DND-41 (cell line): ENCODE data around the gene CAMSAP2.
"Not testable (repeated sequence)": the region's sequence is repeated elsewhere in the genome, so short reads cannot be mapped to it uniquely, and the experiment has no call there.

ENCODE experiments used
- ATAC-seq: fragments of 200-7000 bp; cut with Tn5 transposase; 3 replicates; pipeline ENCODE4 v1.9.1; 2021; ENCODE audit warnings: low read depth; ENCODE audit not compliant: insufficient read depth
- DNase-seq: peaks from one replicate; pipeline ENCODE4 v3.0.0-alpha.2; 2020
- H2AFZ ChIP-seq: 2 replicates; pipeline ENCODE4 v1.6.0; 2012; ENCODE audit warnings: low read depth, low read length
- H3K27ac ChIP-seq: 2 replicates; pipeline ENCODE4 v1.5.1; 2012; ENCODE audit warnings: low read length, inconsistent platforms
- H3K27me3 ChIP-seq: fragments of 200-600 bp; sonication (generic); 2 replicates; pipeline ENCODE4 v1.6.0; 2012; ENCODE audit warnings: low read length, mild to moderate bottlenecking, inconsistent platforms; ENCODE audit not compliant: insufficient read depth, poor library complexity
- H3K36me3 ChIP-seq: 2 replicates; pipeline ENCODE4 v1.5.1; 2012; ENCODE audit warnings: low read length, inconsistent platforms; ENCODE audit not compliant: insufficient read depth
- H3K4me1 ChIP-seq: 2 replicates; pipeline ENCODE4 v1.5.1; 2012; ENCODE audit warnings: mild to moderate bottlenecking, low read length; ENCODE audit not compliant: insufficient read depth
- H3K4me2 ChIP-seq: 2 replicates; pipeline ENCODE4 v1.6.0; 2012; ENCODE audit warnings: mild to moderate bottlenecking, moderate library complexity, low read length, inconsistent platforms; ENCODE audit not compliant: insufficient read depth
- H3K4me3 ChIP-seq, 2 experiments: fragments of 200-600 bp in 1 of 2; shearing (Covaris generic) in 1 of 2; 2 replicates each; pipeline ENCODE4 v1.5.1; 2012 to 2016; ENCODE audit warnings: inconsistent platforms in 2 of 2, low read length in 2 of 2, mild to moderate bottlenecking in 2 of 2, low read depth in 1 of 2, moderate library complexity in 1 of 2
- H3K79me2 ChIP-seq: 2 replicates; pipeline ENCODE4 v1.6.0; 2012; ENCODE audit warnings: low read length, inconsistent platforms; ENCODE audit not compliant: insufficient read depth
- H3K9ac ChIP-seq: 2 replicates; pipeline ENCODE4 v1.6.0; 2012; ENCODE audit warnings: low read depth, mild to moderate bottlenecking, inconsistent platforms, low read length, moderate library complexity
- H3K9me3 ChIP-seq: 2 replicates; pipeline ENCODE4 v1.5.1; 2012; ENCODE audit warnings: low read length, moderate library complexity, mild to moderate bottlenecking, inconsistent platforms; ENCODE audit not compliant: insufficient read depth, severe bottlenecking
- H4K20me1 ChIP-seq: 2 replicates; pipeline ENCODE4 v1.6.0; 2012; ENCODE audit warnings: low read length; ENCODE audit not compliant: insufficient read depth
- CTCF ChIP-seq: IDR thresholded peaks from 2 replicates; pipeline ENCODE4 v1.5.1; 2012; ENCODE audit warnings: borderline replicate concordance, low read length, moderate library complexity, mild to moderate bottlenecking; ENCODE audit not compliant: poor library complexity, severe bottlenecking; ENCODE audit errors: extremely low read depth
- EZH2 ChIP-seq: IDR thresholded peaks from 3 replicates; pipeline ENCODE4 v1.6.1; 2012; ENCODE audit warnings: borderline replicate concordance, low read depth, mild to moderate bottlenecking, moderate library complexity, low read length, inconsistent platforms; ENCODE audit not compliant: severe bottlenecking

CAMSAP2 gene

GRCh38 chr1:200811704-200812103 lies 73.0 kb downstream of the CAMSAP2 start:
- Histone ChIP-seq H3K4me3 (no peak overlapping the region), H3K79me2 (no peaks in the 10 kb centered on the region), H3K4me2 (no peak overlapping the region), H3K27ac (no peak overlapping the region), H2AFZ (no peak overlapping the region), H3K36me3 (no peaks in the 10 kb centered on the region), H3K27me3 (no peaks in the 10 kb centered on the region), H3K9me3 (no peaks in the 10 kb centered on the region), H3K9ac (no peak overlapping the region), H4K20me1 (no peaks in the 10 kb centered on the region), H3K4me1 (no peaks in the 10 kb centered on the region)
- DNase-seq (no peak), ATAC-seq (no peak)
- TF ChIP-seq EZH2 (no peak), CTCF (no peak)

- DNase-seq, H3K4me3 ChIP-seq, H3K27ac ChIP-seq, H3K9ac ChIP-seq, H4K20me1 ChIP-seq, H3K79me2 ChIP-seq, ATAC-seq, H3K36me3 ChIP-seq, H3K9me3 ChIP-seq, H2AFZ ChIP-seq, H3K4me1 ChIP-seq, H3K27me3 ChIP-seq, H3K4me2 ChIP-seq: not testable (repeated sequence)
These were observed 78.0 kb downstream of the CAMSAP2 start for GRCh38 chr1:200816624-200817224.

GRCh38 chr1:200818248-200818647 lies 79.6 kb downstream of the CAMSAP2 start:
- DNase-seq: no peak

GRCh38 chr1:200819726-200820125 lies 81.0 kb downstream of the CAMSAP2 start:
- no peaks in the 10 kb centered on the region for H3K27me3 ChIP-seq
- TF ChIP-seq EZH2: no peak
- TF ChIP-seq CTCF: no peak

More at GRCh38 chr1:200818248-200818647, 79.6 kb downstream of the CAMSAP2 start:
- Histone ChIP-seq H3K27ac (no peak overlapping the region), H3K4me3 (no peak overlapping the region), H2AFZ (no peak overlapping the region), H3K9ac (no peak overlapping the region), H4K20me1 (no peaks in the 10 kb centered on the region), H3K4me1 (no peaks in the 10 kb centered on the region), H3K9me3 (no peaks in the 10 kb centered on the region), H3K79me2 (no peaks in the 10 kb centered on the region), H3K27me3 (no peaks in the 10 kb centered on the region), H3K4me2 (no peak overlapping the region), H3K36me3 (no peaks in the 10 kb centered on the region)
- no peak for ATAC-seq
- TF ChIP-seq EZH2: no peak
- no peak for TF ChIP-seq CTCF

More at GRCh38 chr1:200819726-200820125, 81.0 kb downstream of the CAMSAP2 start:
- H3K36me3 ChIP-seq: no peaks in the 10 kb centered on the region
- DNase-seq (no peak), ATAC-seq (no peak)
- no peak overlapping the region for H3K9ac ChIP-seq
- H3K4me3 ChIP-seq: no peak overlapping the region
- no peaks in the 10 kb centered on the region for H3K4me1 ChIP-seq
- H3K9me3 ChIP-seq: no peaks in the 10 kb centered on the region
- H3K4me2 ChIP-seq: no peak overlapping the region
- H2AFZ ChIP-seq: no peak overlapping the region
- no peaks in the 10 kb centered on the region for H4K20me1 ChIP-seq
- no peaks in the 10 kb centered on the region for H3K79me2 ChIP-seq
- no peak overlapping the region for H3K27ac ChIP-seq
